GM12801 (cell line): ENCODE measurements around the gene GABRB2.

Experiments
- TF ChIP-seq, protein P1 (sequence below): IDR thresholded peaks from one replicate; pipeline ENCODE4 v1.5.1; 2011; ENCODE audit warnings: control low read depth; ENCODE audit not compliant: insufficient read length; ENCODE audit errors: extremely low read depth

The GABRB2 gene

DNA sequence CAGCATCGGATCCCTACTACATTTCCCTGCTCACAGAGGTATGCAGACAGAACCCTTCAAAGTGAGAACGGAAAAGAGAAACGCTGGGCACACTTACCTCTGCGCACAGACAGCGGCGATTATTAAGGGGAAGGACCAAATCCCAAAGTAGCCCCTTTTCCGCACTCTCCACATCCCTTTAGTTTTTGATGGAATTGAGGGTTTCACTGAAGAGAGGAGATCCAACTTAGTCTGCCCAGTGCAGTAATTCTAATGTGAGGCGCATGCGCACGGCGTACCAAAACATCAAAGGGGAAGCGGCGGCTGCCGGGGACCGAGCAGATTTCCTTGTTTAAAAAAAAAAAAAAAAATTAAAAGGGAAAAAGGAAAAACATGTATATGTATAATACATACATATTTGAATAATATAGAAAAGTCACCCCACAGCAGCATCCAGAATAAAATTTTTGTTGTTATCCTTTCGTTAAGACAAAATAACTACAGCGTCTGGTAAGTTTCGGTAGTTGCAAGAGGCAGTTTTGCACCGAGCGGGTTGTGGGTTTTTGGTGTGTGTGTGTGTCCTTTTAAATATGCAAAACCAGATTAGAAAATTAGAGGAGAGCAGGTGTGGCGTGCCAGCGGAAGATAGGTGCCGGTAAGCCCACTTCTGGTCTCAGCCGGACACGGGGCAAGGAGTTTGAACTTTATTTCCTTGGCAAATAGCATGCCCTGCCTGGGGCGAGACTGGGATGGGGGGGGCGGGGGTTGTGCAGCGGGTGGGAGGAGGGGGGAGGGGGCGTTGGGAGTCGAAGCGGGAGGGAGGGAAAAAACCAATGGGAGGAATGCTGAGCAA, at the start of gene GABRB2:
GABRB2 (minus strand) TSS at position 256 of the 832 bp plus-strand sequence; CDS start at position 174, 82 bp downstream.
- TF ChIP-seq, protein P1, sequence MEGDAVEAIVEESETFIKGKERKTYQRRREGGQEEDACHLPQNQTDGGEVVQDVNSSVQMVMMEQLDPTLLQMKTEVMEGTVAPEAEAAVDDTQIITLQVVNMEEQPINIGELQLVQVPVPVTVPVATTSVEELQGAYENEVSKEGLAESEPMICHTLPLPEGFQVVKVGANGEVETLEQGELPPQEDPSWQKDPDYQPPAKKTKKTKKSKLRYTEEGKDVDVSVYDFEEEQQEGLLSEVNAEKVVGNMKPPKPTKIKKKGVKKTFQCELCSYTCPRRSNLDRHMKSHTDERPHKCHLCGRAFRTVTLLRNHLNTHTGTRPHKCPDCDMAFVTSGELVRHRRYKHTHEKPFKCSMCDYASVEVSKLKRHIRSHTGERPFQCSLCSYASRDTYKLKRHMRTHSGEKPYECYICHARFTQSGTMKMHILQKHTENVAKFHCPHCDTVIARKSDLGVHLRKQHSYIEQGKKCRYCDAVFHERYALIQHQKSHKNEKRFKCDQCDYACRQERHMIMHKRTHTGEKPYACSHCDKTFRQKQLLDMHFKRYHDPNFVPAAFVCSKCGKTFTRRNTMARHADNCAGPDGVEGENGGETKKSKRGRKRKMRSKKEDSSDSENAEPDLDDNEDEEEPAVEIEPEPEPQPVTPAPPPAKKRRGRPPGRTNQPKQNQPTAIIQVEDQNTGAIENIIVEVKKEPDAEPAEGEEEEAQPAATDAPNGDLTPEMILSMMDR = no peak

DNA sequence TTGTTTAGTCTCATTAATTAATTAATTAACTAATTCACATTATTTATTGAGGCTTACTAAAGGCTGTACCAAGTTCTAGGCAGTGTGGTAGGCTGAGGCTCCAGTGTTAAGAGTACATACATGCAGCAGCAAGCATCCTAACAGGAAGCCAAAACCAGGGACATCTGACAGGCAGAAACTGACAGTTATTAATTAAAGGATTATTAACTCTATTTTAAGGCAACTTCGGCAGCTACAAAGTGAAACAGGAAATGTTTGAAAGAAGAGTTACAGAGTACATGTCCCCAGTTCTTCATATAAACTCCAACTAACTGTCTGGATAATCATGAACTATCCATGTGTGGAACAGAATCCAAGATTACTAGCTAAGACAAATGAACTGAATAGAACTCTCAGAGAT, 39.3 kb upstream of the GABRB2 start:
- TF ChIP-seq, protein P1 = no peak

DNA sequence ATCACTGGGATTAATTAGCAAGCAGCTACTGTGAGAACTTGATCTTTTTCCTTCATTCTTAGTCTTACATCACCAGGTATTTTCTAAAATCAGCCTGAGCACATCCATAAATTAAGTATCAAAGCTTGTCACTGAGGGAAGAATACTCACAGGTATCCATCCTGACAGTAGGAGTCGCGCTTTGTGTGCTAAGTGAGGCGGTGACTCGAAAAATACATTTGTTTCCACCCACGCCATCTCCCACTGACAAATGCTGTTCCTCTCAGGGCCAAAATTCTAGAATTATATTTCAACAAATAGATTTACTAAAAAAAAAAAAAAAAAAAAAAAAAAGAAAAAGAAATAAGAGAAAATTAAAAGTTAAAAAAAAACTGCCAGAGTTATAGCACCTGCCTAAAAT, 34.1 kb upstream of the GABRB2 start:
- TF ChIP-seq, protein P1 = no peak

DNA sequence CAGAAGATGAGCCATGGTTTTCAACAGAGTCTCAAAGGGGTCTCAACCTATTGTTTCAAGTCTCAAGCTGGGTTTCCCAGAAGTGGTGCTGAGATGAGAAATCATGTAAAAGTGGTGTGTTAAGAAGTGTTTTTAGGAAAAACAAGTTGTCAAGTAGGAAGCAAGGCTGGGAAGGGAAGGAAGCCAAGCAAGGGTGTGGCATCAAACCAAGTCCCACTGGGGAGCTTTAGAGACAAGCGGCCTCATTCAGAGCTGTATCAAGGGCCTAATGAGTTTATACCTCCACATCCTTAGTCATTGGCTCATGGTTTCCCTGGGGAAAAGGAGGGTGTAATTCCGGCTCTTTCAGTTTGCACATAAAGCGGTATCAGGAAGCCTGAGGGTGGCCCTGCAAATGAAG, 26.4 kb upstream of the GABRB2 start:
- TF ChIP-seq, protein P1 = no peak

DNA sequence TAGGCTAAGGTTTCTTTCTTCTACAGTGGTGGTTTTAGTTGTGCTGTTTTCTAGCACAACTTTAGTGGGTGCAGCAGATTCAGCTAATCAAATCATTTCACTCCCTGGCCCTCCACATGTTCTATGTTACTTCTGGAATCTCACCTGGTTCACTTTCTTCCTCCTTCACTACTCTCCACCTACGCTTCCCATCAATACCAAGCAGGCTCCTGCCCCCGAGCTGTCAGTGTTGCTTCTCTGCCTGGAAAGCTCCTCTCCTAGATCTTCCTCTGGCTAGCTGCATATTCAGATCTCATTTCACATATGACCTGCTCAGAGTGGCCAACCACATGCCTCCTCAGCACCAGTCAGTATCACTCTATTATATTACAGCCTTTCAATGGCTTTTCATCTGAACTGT, 19.6 kb upstream of the GABRB2 start:
- TF ChIP-seq, protein P1 = no peak

DNA sequence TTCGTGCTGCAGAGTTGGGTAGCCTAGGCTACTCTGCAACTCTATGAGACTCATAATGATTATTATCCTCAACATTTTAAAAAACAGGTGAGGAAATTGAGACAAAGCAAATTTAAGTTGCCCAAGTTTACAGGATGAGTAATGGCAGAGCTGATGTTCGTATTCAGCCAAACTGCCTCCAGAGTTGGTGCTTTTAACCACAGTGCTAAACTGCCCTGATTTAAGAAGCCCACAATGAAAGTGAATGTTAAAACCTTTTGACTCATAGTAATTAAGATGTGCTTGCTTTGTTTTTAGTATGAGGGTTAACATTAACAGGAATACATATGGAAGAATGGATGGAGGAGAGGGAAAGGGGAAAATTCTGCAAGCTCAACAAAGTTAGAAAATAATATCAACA, 15.9 kb upstream of the GABRB2 start:
- TF ChIP-seq, protein P1 = no peak

DNA sequence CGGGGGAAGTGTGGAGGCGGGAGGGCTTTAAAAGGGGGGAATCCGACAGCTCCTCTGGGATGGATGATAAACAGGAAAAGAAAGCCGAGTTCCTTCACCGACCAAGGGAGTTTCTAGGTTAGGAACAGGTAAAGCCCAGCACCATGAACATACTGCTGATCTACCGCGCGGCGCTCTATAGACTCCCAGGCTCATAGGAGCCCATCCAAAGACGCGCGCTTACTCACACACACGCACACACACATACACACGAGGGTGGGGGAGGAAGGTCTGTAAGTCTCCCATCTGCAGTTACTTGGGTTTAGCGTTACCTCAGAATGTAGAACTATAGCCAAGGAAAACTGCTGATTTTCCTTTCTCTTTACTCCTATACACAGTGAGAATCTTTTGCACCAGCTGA, 2.6 kb upstream of the GABRB2 start:
- TF ChIP-seq, protein P1 = no peak
